Measurements from ENCODE around the gene WDR44. TPM values are rescaled to one million over a fixed set of nuclear protein-coding genes. Genes with fewer than 3 reads are reported as not detected.

WDR44 gene
- total and polyA plus RNA-seq, 2 of the 13 experiments (the other 11 are each of a cell fraction or from before 2014, with no cell fraction given), result 2.2 to 4.3 TPM

DNA sequence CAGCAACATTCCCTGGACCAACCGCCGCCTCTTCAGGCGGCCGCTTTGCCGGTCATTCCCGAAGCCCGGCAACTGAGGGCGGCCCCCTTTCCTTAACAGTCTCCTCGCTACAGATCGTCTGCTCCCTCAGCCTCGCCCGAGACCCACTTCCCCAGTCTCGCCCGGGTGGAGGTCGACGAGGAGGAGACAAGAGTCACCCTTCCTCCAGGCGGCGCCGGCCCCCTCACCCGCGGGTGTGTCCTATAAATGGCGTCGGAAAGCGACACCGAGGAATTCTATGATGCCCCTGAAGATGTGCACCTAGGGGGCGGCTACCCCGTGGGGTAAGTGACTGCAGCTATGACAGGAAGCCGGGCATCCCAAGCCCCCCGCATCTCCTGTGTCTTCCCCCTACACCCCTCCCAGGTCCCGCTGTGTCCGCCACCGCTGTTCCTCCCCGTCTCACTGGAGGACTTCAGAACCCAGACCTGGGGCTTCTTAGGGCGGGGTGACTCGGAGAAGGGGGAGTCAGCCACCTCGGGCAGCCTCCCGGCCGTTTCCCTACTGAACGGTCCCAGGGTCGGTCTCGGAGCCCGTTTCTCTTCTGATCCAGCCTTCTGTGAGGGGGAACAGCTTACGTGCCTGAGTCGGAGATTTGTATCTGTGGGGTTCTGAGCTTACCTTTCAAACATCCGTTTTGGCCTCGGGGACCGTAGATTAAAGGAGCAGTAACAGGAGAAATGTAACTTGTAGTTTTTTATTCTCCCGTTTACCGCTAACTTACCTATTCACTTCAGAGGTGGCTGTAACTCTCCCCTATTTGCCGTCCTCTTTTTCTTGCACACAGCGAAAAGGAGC is 570 bp downstream of the WDR44 start (continued):
- TF ChIP-seq, protein P1, sequence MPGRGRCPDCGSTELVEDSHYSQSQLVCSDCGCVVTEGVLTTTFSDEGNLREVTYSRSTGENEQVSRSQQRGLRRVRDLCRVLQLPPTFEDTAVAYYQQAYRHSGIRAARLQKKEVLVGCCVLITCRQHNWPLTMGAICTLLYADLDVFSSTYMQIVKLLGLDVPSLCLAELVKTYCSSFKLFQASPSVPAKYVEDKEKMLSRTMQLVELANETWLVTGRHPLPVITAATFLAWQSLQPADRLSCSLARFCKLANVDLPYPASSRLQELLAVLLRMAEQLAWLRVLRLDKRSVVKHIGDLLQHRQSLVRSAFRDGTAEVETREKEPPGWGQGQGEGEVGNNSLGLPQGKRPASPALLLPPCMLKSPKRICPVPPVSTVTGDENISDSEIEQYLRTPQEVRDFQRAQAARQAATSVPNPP (CRISPR knock-in tag; IDR thresholded peaks at IDR 0.05), result no peak
- no peak for TF ChIP-seq ZNF788 (CRISPR knock-in tag; IDR thresholded peaks at IDR 0.05; ENCODE audit: borderline replicate concordance)
- TF ChIP-seq NFRKB (IDR thresholded peaks at IDR 0.05), result no peak
- peak; percentile 52 for TF ChIP-seq ZNF687 (CRISPR knock-in tag; IDR thresholded peaks at IDR 0.05)
- TF ChIP-seq ZNF432 (CRISPR knock-in tag; IDR thresholded peaks at IDR 0.05; ENCODE audit: borderline replicate concordance), result no peak
- no peak for TF ChIP-seq JARID2 (CRISPR knock-in tag; IDR thresholded peaks at IDR 0.05; ENCODE audit: insufficient replicate concordance)
- 0 out of 2 replicates have a peak, but pooled peaks have one; percentile 19 for TF ChIP-seq SAP130 (CRISPR knock-in tag; IDR thresholded peaks at IDR 0.05; ENCODE audit: low read depth)
- TF ChIP-seq, protein P2, sequence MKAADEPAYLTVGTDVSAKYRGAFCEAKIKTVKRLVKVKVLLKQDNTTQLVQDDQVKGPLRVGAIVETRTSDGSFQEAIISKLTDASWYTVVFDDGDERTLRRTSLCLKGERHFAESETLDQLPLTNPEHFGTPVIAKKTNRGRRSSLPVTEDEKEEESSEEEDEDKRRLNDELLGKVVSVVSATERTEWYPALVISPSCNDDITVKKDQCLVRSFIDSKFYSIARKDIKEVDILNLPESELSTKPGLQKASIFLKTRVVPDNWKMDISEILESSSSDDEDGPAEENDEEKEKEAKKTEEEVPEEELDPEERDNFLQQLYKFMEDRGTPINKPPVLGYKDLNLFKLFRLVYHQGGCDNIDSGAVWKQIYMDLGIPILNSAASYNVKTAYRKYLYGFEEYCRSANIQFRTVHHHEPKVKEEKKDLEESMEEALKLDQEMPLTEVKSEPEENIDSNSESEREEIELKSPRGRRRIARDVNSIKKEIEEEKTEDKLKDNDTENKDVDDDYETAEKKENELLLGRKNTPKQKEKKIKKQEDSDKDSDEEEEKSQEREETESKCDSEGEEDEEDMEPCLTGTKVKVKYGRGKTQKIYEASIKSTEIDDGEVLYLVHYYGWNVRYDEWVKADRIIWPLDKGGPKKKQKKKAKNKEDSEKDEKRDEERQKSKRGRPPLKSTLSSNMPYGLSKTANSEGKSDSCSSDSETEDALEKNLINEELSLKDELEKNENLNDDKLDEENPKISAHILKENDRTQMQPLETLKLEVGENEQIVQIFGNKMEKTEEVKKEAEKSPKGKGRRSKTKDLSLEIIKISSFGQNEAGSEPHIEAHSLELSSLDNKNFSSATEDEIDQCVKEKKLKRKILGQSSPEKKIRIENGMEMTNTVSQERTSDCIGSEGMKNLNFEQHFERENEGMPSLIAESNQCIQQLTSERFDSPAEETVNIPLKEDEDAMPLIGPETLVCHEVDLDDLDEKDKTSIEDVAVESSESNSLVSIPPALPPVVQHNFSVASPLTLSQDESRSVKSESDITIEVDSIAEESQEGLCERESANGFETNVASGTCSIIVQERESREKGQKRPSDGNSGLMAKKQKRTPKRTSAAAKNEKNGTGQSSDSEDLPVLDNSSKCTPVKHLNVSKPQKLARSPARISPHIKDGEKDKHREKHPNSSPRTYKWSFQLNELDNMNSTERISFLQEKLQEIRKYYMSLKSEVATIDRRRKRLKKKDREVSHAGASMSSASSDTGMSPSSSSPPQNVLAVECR (CRISPR knock-in tag; IDR thresholded peaks at IDR 0.05; ENCODE audit: borderline replicate concordance), result peak; percentile 55; the same call in 1 of the 2 replicates
- TF ChIP-seq, protein P3, sequence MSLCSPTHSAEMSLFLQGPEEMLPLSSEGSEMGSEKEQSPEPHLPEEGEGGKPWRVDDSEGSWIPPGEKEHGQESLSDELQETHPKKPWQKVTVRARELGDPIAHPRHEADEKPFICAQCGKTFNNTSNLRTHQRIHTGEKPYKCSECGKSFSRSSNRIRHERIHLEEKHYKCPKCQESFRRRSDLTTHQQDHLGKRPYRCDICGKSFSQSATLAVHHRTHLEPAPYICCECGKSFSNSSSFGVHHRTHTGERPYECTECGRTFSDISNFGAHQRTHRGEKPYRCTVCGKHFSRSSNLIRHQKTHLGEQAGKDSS (CRISPR knock-in tag; IDR thresholded peaks at IDR 0.05; ENCODE audit: borderline replicate concordance, low read depth), result no peak
- TF ChIP-seq ZFP36L1 (CRISPR knock-in tag; IDR thresholded peaks at IDR 0.05), result no peak
- peak; percentile 84 for TF ChIP-seq ZNF777 (CRISPR knock-in tag; IDR thresholded peaks at IDR 0.05)
- no peak for TF ChIP-seq SKI (IDR thresholded peaks at IDR 0.05; ENCODE audit: partially characterized antibody)
- TF ChIP-seq YY1 (IDR thresholded peaks at IDR 0.05; ENCODE audit: insufficient read depth, insufficient replicate concordance, low read depth, low read length), result peak; percentile 40
- no peak for TF ChIP-seq ZNF713 (CRISPR knock-in tag; IDR thresholded peaks at IDR 0.05)
- no peak for TF ChIP-seq SATB2 (CRISPR knock-in tag; IDR thresholded peaks at IDR 0.05)
- TF ChIP-seq SMAD9 (CRISPR knock-in tag; IDR thresholded peaks at IDR 0.05), result no peak
- TF ChIP-seq ASH2L (IDR thresholded peaks at IDR 0.05; ENCODE audit: insufficient read length, low read depth, low read length), result peak; percentile 43
- no peak for TF ChIP-seq ZSCAN31 (CRISPR knock-in tag; IDR thresholded peaks at IDR 0.05; ENCODE audit: low read depth)
- peak; percentile 29; the same call in 1 of the 2 replicates for TF ChIP-seq KDM5A (IDR thresholded peaks at IDR 0.05; ENCODE audit: borderline replicate concordance, low read length)

All from HepG2 (cell line).